Measurements from ENCODE around the gene ZBTB7C. TPM values are rescaled to one million over a fixed set of nuclear protein-coding genes. Genes with fewer than 3 reads are reported as not detected.

Gene ZBTB7C
- total RNA-seq, 1 donor from 2014 or later = 1.0 TPM

- intact Hi-C loops (cut with micrococcal nuclease) = loop anchor here (10.0 kb wide), 2 partner anchors 285 to 545 kb away; no protein-coding TSS in a partner anchor
- Mint-ChIP-seq H3K9me3 (no peaks in the 10 kb centered on the region), H3K27me3 (ENCODE audit: insufficient read depth) (peaks cover 6% of the 10 kb centered on the region), H3K4me1 (ENCODE audit: low read depth) (no peaks in the 10 kb centered on the region), H3K27ac (no peak overlapping the region), H3K4me3 (no peak overlapping the region), H3K36me3 (ENCODE audit: low read depth) (no peaks in the 10 kb centered on the region)
- DNase-seq (ENCODE audit: low spot score) = no peak
Measured at GRCh38 chr18:48319801-48320638, 89.2 kb downstream of the ZBTB7C start.

GRCh38 chr18:48318436-48318835, 90.7 kb downstream of the ZBTB7C start:
- Mint-ChIP-seq H3K4me1 (ENCODE audit: low read depth) (no peaks in the 10 kb centered on the region), H3K27me3 (ENCODE audit: insufficient read depth) (peaks cover 9% of the 10 kb centered on the region), H3K4me3 (no peak overlapping the region), H3K27ac (no peak overlapping the region), H3K36me3 (ENCODE audit: low read depth) (no peaks in the 10 kb centered on the region), H3K9me3 (no peaks in the 10 kb centered on the region)
- DNase-seq (ENCODE audit: low spot score) = no peak
- intact Hi-C loops (cut with micrococcal nuclease) = no loop called here

DNA sequence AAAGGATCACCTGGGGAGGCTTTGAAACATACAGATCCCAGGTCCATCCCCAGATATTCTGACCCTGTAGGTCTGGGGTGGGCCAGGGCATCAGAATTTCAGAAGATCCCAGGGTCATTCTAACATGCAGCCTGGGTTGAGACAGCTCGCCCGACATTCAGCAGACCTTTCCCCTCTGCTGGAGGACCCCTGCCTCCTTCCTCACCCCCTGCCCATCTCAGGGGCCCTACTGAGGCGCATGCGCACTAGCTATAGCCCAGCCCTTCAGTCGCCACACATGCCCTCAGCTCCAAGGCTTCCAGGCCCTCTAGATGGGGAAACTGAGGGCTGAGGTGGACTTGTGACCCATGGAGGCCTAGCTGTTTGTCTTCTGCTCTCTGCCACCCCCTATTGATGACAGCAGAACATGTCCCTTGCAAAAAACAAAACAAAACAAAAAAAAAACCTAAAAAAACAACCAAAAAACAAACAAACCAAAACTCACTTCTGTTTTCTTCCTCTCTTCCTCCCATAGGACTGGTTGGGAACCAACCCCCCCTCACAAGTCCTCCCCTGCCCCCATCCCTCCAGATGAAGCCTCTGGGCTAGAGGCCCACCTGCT, 91.3 kb downstream of the ZBTB7C start:
- no peaks in the 10 kb centered on the region for H3K9me3 Mint-ChIP-seq
- DNase-seq (ENCODE audit: low spot score) = no peak
- no peaks in the 10 kb centered on the region for H3K4me1 Mint-ChIP-seq (ENCODE audit: low read depth)
- peaks cover 9% of the 10 kb centered on the region for H3K27me3 Mint-ChIP-seq (ENCODE audit: insufficient read depth)
- H3K27ac Mint-ChIP-seq = no peak overlapping the region
- intact Hi-C loops (cut with micrococcal nuclease) = no loop called here
- no peaks in the 10 kb centered on the region for H3K36me3 Mint-ChIP-seq (ENCODE audit: low read depth)
- no peak overlapping the region for H3K4me3 Mint-ChIP-seq

- Mint-ChIP-seq H3K9me3 (no peaks in the 10 kb centered on the region), H3K4me1 (ENCODE audit: low read depth) (no peaks in the 10 kb centered on the region)
- intact Hi-C loops (cut with micrococcal nuclease) = no loop called here
Measured at GRCh38 chr18:48316177-48316576, 93.0 kb downstream of the ZBTB7C start.

DNA sequence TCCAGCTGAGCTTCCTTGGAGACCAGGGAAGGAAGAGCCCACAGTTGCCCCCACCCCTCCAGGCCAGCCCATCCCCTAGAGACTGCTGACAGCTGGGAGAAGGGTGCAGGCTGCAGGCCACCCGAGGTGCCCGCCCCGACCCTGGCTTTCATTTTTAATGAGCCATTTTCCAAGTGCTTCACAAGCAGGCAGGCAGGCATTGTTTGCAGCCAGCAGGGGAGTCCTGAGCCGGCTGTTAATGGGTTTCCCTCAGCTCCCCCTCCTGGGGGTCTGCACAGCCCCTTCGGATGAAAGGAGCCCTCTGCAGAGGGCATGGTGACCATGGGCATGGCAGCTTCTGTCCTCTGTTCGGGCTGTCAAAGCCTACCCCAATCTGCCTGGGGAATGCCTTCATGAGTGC, 94.5 kb downstream of the ZBTB7C start:
- no peak overlapping the region for H3K4me3 Mint-ChIP-seq
- no peak for DNase-seq (ENCODE audit: low spot score)
- intact Hi-C loops (cut with micrococcal nuclease) = no loop called here
- H3K36me3 Mint-ChIP-seq (ENCODE audit: low read depth) = no peaks in the 10 kb centered on the region
- H3K9me3 Mint-ChIP-seq = no peaks in the 10 kb centered on the region
- no peak overlapping the region for H3K27ac Mint-ChIP-seq
- H3K27me3 Mint-ChIP-seq (ENCODE audit: insufficient read depth) = peaks cover 6% of the 10 kb centered on the region
- H3K4me1 Mint-ChIP-seq (ENCODE audit: low read depth) = no peaks in the 10 kb centered on the region

More at GRCh38 chr18:48316177-48316576, 93.0 kb downstream of the ZBTB7C start:
- Mint-ChIP-seq H3K4me3 (no peak overlapping the region), H3K27ac (no peak overlapping the region), H3K36me3 (ENCODE audit: low read depth) (no peaks in the 10 kb centered on the region), H3K27me3 (ENCODE audit: insufficient read depth) (peaks cover 10% of the 10 kb centered on the region)
- DNase-seq (ENCODE audit: low spot score) = no peak

- intact Hi-C loops (cut with micrococcal nuclease) = no loop called here
- Mint-ChIP-seq H3K27me3 (ENCODE audit: insufficient read depth) (peaks cover 6% of the 10 kb centered on the region), H3K4me3 (no peak overlapping the region), H3K36me3 (ENCODE audit: low read depth) (no peaks in the 10 kb centered on the region), H3K4me1 (ENCODE audit: low read depth) (no peaks in the 10 kb centered on the region), H3K27ac (no peak overlapping the region), H3K9me3 (no peaks in the 10 kb centered on the region)
- no peak for DNase-seq (ENCODE audit: low spot score)
Measured at GRCh38 chr18:48313792-48314191, 95.4 kb downstream of the ZBTB7C start.

DNA sequence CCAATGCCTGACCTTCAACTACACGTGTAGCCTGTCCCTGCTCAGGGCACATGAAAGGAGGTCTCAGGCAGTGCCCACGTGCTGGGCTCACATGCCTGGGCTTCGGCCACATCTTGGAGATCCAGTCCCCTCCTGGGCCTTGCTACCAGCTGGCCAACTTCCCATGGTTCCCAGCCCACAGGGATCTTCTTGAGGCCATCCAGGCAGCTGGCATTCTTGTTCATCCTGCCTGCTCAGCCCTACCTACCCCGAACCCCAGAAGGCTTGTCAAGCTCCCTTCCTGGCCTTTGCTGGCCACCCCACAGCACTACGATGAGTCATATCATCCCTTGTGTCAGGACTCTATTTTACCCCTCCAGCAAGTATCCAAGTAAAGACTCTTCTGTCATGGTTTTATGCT, 97.1 kb downstream of the ZBTB7C start:
- Mint-ChIP-seq H3K27me3 (ENCODE audit: insufficient read depth) (peaks cover 6% of the 10 kb centered on the region), H3K9me3 (no peaks in the 10 kb centered on the region), H3K4me1 (ENCODE audit: low read depth) (no peaks in the 10 kb centered on the region), H3K4me3 (no peak overlapping the region), H3K27ac (no peak overlapping the region), H3K36me3 (ENCODE audit: low read depth) (no peaks in the 10 kb centered on the region)
- no peak for DNase-seq (ENCODE audit: low spot score)
- intact Hi-C loops (cut with micrococcal nuclease) = no loop called here

- Mint-ChIP-seq H3K36me3 (ENCODE audit: low read depth) (no peaks in the 10 kb centered on the region), H3K27me3 (ENCODE audit: insufficient read depth) (peaks cover 11% of the 10 kb centered on the region), H3K4me1 (ENCODE audit: low read depth) (no peaks in the 10 kb centered on the region), H3K4me3 (no peak overlapping the region), H3K27ac (no peak overlapping the region), H3K9me3 (no peaks in the 10 kb centered on the region)
- intact Hi-C loops (cut with micrococcal nuclease) = no loop called here
- no peak for DNase-seq (ENCODE audit: low spot score)
Measured at GRCh38 chr18:48310999-48311398, 98.2 kb downstream of the ZBTB7C start.

DNA sequence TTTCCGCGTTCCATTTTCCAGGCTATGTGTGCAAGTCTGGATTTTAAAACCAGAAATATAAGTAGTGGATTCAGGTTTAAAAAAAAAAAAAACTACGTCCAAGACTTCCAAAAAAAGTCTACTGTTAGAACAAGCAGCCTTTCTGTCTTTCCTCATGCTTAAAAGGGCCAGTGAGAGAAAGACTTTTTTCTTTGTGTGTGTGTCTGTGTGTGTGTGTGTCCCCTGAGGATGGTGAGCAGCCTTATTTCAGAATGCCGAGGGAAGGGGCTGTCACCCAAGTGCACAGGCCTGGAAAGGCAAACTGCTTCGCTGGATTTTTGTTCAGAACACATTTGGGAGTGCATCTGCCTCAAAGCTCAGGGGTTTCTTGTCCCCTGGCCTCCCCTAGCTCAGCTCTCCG, 98.8 kb downstream of the ZBTB7C start:
- H3K27me3 Mint-ChIP-seq (ENCODE audit: insufficient read depth) = peaks cover 12% of the 10 kb centered on the region
- H3K4me1 Mint-ChIP-seq (ENCODE audit: low read depth) = no peaks in the 10 kb centered on the region
- no peaks in the 10 kb centered on the region for H3K9me3 Mint-ChIP-seq
- H3K4me3 Mint-ChIP-seq = no peak overlapping the region
- DNase-seq (ENCODE audit: low spot score) = no peak
- H3K27ac Mint-ChIP-seq = no peak overlapping the region
- H3K36me3 Mint-ChIP-seq (ENCODE audit: low read depth) = no peaks in the 10 kb centered on the region
- intact Hi-C loops (cut with micrococcal nuclease) = no loop called here

- intact Hi-C loops (cut with micrococcal nuclease) = no loop called here
- Mint-ChIP-seq H3K27ac (no peak overlapping the region), H3K4me1 (ENCODE audit: low read depth) (no peaks in the 10 kb centered on the region)
Measured at GRCh38 chr18:48308755-48309575, 100.2 kb downstream of the ZBTB7C start.

DNA sequence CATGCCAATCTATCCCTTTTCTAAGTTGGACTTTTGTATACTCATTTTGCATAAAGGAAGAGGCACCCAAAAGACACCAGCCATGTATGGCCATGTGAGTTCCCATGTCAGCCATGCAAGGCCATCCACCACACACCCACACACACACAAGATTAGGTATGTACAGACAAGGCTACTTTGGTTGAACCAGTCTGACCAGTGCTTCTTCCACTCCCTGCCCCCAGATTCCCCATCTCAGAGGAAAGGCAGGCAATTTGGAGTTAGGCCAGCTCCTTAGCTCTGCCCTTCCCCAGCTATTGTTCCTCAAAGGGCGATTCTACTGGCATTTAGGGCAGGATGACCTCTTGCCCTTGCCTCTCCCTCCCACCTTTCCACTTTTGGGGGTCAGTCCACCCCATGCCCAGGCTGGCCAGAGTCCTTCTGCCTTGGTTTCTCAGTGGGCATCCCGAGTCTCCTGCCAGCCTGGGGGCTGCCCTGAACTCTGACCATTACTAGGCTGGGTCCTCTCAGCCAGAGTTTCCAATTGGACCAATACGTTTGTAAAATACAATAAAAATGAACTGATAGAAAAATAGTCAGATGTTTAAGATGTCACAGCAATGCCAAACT, 101.1 kb downstream of the ZBTB7C start:
- no peak overlapping the region for H3K4me3 Mint-ChIP-seq
- no peaks in the 10 kb centered on the region for H3K4me1 Mint-ChIP-seq (ENCODE audit: low read depth)
- H3K27ac Mint-ChIP-seq = no peak overlapping the region
- no peaks in the 10 kb centered on the region for H3K9me3 Mint-ChIP-seq
- peaks cover 9% of the 10 kb centered on the region for H3K27me3 Mint-ChIP-seq (ENCODE audit: insufficient read depth)
- intact Hi-C loops (cut with micrococcal nuclease) = no loop called here
- H3K36me3 Mint-ChIP-seq (ENCODE audit: low read depth) = no peaks in the 10 kb centered on the region
- no peak for DNase-seq (ENCODE audit: low spot score)

More at GRCh38 chr18:48308755-48309575, 100.2 kb downstream of the ZBTB7C start:
- no peak for DNase-seq (ENCODE audit: low spot score)
- no peaks in the 10 kb centered on the region for H3K9me3 Mint-ChIP-seq
- H3K36me3 Mint-ChIP-seq (ENCODE audit: low read depth) = no peaks in the 10 kb centered on the region
- peaks cover 9% of the 10 kb centered on the region for H3K27me3 Mint-ChIP-seq (ENCODE audit: insufficient read depth)
- H3K4me3 Mint-ChIP-seq = no peak overlapping the region

DNA sequence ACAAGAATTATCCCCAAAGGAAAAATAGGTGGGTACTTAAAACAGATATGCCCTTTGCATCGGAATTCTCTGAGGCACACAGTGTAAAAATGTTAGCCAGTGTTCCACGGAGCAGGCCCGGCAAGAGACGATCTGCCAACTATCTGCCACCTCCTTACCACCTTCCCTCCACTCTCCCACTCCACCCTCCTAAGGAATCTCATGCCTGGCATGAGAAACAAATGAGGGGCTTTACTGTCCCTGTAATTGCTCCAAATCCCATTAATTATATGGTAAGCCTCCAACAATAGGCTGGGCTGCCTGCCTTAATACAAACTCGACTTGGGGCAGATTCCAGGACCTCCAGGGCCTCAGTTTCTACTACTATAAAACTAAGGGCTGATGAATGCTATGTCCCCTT, 102.3 kb downstream of the ZBTB7C start:
- H3K36me3 Mint-ChIP-seq (ENCODE audit: low read depth) = no peaks in the 10 kb centered on the region

More for the DNA sequence above, 102.3 kb downstream of the ZBTB7C start:
- Mint-ChIP-seq H3K4me1 (ENCODE audit: low read depth) (no peaks in the 10 kb centered on the region), H3K27me3 (ENCODE audit: insufficient read depth) (peaks cover 7% of the 10 kb centered on the region), H3K4me3 (no peak overlapping the region), H3K27ac (no peak overlapping the region), H3K9me3 (no peaks in the 10 kb centered on the region)
- no peak for DNase-seq (ENCODE audit: low spot score)
- intact Hi-C loops (cut with micrococcal nuclease) = no loop called here
